ENCODE measurements around the gene STK32C.

- TF ChIP-seq CTCF (IDR thresholded peaks at IDR 0.05) (no peak), POLR2A (IDR thresholded peaks at IDR 0.05) (no peak)
Observed at GRCh38 chr10:132294561-132295318, 13.0 kb downstream of the STK32C start.
